Subcutaneous adipose tissue (tissue), 4 donors: ENCODE measurements around the gene DCP1B. TPM values are rescaled to one million over a fixed set of nuclear protein-coding genes. Genes with fewer than 3 reads are reported as not detected.

Experiments used
- total RNA-seq, 4 donors: library from RNA; depleted of rRNA; stranded (reverse); fragments of >200 nt; gene quantifications; one replicate each; pipeline ENCODE4 v1.1.0, GENCODE V29; 2016
- TF ChIP-seq, protein P1 (sequence below): fragments of 450-650 bp; IDR thresholded peaks from one replicate; pipeline ENCODE4 v1.5.1; 2016; ENCODE audit warnings: low read depth, mild to moderate bottlenecking, control low read depth, antibody characterized with exemption, moderate library complexity

The DCP1B gene
- total RNA-seq, 4 donors from 2014 or later, result 12.4 to 13.2 (median 12.9) TPM

DNA sequence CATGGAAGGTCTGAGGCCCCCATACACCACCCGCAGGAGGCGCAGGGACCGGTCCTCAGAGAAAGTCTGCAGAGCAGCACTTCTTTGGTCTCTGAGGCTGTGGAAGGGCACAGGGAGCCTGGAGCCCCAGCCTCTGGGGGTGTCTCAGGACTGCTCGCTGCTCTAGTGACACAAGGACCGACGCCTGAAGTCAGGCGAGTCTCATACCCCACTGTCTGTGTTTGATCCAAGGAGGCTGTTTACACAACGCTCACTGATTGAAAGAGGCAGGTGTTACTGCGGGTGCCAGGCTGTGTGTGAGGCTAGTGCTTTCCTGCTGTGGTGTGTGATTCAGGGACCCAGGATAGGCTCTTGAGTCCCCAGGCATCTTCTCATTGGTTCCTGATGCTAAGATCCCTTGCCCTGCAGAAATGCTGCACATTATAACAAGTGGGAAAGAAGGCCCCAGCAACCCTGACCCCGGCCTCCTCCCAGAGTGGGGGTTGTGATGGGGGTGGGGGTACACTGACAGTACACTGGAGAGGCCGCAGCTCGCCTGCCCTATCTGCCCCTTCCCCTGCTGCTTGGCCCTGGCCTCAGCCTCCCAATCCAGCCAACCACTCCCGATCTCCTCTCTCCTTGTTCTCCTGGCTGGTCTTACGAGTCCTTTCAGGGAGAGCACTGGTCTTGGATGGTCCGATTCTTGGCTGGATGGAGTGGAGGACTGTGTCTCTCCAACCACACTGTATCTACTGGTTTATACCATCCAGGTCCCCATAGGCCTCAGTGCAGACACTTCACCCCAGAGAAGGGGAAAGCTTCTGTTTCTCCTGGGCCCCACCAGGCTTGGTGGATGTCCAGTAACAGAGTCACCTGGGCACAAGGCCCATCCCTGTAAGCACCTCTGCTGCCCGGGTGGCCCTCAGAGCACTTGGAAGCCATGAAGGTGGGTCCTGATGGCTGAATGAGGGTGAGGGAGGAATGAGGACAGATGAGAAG is 92.4 kb downstream of the DCP1B start:
- TF ChIP-seq, protein P1, sequence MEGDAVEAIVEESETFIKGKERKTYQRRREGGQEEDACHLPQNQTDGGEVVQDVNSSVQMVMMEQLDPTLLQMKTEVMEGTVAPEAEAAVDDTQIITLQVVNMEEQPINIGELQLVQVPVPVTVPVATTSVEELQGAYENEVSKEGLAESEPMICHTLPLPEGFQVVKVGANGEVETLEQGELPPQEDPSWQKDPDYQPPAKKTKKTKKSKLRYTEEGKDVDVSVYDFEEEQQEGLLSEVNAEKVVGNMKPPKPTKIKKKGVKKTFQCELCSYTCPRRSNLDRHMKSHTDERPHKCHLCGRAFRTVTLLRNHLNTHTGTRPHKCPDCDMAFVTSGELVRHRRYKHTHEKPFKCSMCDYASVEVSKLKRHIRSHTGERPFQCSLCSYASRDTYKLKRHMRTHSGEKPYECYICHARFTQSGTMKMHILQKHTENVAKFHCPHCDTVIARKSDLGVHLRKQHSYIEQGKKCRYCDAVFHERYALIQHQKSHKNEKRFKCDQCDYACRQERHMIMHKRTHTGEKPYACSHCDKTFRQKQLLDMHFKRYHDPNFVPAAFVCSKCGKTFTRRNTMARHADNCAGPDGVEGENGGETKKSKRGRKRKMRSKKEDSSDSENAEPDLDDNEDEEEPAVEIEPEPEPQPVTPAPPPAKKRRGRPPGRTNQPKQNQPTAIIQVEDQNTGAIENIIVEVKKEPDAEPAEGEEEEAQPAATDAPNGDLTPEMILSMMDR, result no peak

DNA sequence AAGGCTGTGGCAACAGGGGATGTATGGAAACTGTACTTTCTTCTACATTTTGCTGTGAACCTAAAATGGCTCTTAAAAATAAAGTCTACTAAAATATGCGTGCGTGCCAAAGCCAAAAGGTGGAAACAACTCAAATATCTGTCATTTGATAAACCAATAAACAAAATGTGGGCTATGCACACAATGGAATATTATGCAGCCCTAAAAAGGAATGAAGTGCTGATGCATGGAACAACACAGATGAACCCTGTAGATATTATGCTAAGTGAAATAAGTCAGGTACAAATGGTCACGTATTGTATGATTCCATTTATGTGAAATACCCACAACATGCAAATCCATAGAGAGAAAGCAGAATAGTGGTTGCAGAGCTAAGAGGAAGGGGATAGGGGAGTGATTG is 93.8 kb downstream of the DCP1B start:
- TF ChIP-seq, protein P1, result no peak

DNA sequence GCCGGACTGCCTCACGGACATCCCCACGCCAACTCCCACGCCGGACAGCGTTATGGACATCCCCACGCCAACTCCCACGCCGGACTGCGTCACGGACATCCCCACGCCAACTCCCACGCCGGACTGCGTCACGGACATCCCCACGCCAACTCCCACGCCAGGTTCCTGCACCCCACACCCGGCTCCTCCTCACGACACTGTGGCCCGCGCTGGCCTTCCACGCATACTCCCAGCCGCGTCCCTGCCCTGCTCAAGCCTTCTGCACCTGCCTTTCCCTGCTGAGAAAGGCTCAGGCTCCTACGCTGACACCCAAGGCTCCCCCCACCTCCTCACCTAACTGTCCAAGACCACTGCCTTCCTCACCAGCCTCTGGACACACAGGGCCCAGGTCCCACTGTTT is 95.5 kb downstream of the DCP1B start:
- TF ChIP-seq, protein P1, result no peak

DNA sequence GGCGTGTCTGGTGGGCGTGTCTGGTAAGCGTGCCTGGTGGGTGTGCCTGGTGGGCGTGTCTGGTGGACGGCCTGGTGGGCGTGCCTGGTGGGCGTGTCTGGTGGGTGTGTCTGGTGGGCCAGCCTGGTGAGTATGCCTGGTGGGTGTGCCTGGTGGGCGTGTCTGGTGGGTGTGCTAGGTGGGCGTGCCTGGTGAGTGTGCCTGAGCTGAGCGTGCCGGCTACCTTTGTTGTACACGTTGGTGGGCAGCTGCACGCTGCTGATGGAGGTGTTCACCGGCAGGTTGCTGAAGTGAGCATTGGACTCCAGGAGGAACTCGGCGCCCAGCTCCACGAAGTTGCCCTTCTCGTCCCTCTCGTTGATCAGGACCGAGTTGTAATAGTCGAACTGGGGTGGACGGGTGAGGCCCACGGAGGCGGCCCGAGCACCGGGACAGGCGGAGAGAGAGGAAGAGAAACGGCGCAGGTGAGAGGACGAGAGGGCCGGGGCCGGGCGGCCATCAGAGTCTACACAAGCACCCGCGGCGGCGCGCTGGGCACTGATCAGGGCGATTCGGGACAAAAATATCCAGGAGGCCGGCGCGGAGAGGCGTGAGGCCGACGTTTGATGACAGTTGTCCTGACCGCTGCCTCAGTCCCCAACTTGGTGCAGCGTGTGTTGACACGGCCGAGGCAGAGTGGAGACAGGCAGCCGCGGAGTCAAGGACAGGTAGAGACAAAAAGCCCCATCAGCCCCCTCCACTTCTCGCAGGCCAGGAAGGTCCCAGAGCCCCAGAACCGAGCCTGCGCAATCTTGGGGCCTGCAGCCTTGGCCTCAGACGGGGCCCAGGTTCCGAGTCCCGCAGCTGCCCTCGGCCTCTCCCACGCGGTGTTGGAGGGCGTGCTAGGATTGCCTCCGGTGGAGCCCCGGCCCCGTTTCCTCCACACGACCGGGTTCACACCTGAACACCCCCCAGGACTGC is 96.3 kb downstream of the DCP1B start:
- TF ChIP-seq, protein P1, result no peak

DNA sequence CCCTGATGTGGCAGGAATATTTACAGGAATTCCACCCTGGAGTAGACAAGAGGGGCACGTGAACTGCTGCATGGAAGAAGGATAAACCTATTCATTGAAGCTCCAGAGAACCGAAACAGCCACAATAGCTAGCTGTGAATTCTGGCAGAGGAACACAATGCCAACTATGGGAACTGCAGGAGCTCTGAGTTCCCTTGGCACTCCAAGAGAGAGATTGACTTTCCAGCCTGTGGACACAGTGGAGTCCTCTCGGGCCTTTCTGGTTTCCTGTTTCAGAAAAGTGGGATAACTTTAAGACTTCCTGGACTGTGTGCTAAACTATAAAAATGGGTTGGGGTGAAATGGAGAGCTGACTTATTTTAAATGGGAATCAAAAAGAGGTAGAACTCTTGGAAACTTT is 97.7 kb downstream of the DCP1B start:
- TF ChIP-seq, protein P1, result no peak

DNA sequence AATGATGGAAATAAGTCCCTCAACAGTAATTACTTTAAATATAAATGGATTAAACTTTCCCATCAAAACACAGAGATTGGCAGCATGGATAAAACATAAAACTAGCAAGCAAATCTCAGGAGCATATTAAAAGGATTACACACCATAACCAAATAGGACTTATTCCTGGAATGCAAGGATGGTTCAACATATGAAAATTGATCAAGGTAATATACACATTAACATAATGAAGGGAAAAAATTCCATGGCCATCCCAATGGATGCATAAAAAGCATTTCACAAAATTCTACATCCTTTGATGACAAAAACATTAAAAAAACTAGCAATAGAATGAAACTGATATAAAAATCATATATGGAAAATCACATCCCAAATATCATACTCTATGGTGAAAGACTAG is 99.4 kb downstream of the DCP1B start:
- TF ChIP-seq, protein P1, result no peak

DNA sequence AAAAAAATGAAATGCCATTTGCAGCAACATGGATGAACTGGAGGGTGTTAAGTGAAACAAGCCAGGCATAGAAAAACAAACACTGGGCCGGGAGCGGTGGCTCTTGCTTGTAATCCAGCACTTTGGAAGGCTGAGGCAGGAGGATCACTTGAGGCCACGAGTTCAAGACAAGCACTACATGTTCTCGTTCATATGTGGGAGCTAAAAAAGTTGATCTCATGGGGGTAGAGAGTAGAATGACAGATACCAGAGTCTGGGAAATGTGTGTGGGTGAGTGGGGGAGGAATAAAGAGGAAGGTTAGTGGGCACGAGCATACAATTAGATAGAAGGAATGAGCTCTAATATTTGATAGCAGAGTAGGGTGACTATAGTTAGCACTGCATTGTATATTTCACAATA is 107.3 kb downstream of the DCP1B start:
- TF ChIP-seq, protein P1, result no peak
